D721Med (cell line): ENCODE results near the gene DUS1L.
A peak's percentile ranks its signal among the peaks of the same experiment; 100 is the strongest.
"Not testable (repeated sequence)": the region's sequence is repeated elsewhere in the genome, so short reads cannot be mapped to it uniquely, and the experiment has no call there.

Experiments used
- DNase-seq: peaks from one replicate; pipeline ENCODE4 v3.0.0; 2011; ENCODE audit warnings: low spot score; ENCODE audit not compliant: insufficient read length
- FAIRE-seq: peaks from 2 replicates; lab custom pipeline; 2011; peaks lifted over from hg19 to GRCh38; lab: Jason Lieb, UNC
- TF ChIP-seq, protein P1 (sequence below): IDR thresholded peaks from 2 replicates; pipeline ENCODE4 v1.5.1; 2012; ENCODE audit warnings: mild to moderate bottlenecking, control low read depth; ENCODE audit not compliant: insufficient read depth; ENCODE audit errors: missing control alignments

The DUS1L gene

GRCh38 chr17:82039695-82040299 is 25.8 kb downstream of the DUS1L start:
- no peak for FAIRE-seq
- DNase-seq = no peak
- TF ChIP-seq, protein P1, sequence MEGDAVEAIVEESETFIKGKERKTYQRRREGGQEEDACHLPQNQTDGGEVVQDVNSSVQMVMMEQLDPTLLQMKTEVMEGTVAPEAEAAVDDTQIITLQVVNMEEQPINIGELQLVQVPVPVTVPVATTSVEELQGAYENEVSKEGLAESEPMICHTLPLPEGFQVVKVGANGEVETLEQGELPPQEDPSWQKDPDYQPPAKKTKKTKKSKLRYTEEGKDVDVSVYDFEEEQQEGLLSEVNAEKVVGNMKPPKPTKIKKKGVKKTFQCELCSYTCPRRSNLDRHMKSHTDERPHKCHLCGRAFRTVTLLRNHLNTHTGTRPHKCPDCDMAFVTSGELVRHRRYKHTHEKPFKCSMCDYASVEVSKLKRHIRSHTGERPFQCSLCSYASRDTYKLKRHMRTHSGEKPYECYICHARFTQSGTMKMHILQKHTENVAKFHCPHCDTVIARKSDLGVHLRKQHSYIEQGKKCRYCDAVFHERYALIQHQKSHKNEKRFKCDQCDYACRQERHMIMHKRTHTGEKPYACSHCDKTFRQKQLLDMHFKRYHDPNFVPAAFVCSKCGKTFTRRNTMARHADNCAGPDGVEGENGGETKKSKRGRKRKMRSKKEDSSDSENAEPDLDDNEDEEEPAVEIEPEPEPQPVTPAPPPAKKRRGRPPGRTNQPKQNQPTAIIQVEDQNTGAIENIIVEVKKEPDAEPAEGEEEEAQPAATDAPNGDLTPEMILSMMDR = no peak

- DNase-seq, FAIRE-seq: not testable (repeated sequence)
These were observed 26.7 kb downstream of the DUS1L start for GRCh38 chr17:82038796-82039409.

DNA sequence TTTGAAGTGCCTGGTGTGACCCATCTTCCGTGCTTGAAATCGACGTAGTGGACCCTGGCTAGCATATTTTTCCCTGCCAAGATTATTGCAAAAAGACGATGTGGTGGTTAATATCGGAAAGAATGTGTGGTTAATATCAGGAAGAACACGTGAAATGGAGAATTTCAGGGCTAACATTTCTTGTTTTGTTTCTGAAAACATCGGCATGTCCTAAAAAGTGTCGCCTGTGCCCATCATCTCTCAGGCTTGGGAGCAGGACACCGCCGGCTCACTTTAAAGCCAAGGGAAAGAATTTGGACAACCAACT is 27.8 kb downstream of the DUS1L start:
- DNase-seq (no peak), FAIRE-seq (no peak)
- TF ChIP-seq, protein P1 = no peak

- DNase-seq (peak; percentile 96), FAIRE-seq (no peak)
- TF ChIP-seq, protein P1 = peak; percentile 85
These were observed 28.3 kb downstream of the DUS1L start, which contains the start of gene DCXR for GRCh38 chr17:82037092-82037888. Gene DCXR, minus strand, starts transcription at chr17:82037697. Its CDS starts 15 bp downstream, at chr17:82037682.

DNA sequence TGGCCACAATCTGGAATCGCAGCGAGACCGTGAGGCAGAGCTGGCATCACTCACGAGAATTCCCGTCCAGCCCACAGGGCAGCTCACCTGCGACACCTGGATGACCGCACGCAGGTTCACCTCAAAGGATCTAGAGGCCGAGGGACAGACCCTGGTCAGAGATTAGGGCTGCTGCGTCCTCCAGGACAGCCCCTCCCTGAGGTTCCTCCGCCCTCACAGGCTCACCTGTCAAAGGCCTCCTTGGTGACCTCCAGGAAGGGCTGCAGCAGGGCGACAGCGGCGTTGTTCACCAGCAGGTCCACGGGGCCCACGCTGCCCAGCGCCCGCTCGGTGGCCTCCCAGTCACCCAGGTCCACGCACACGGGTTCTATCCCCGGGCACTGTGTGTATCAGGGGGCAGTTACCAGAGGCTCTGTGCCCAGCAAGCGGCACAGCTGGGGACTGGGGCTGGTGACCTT is 28.9 kb downstream of the DUS1L start:
- DNase-seq (no peak), FAIRE-seq (no peak)
- TF ChIP-seq, protein P1 = no peak

- FAIRE-seq = no peak
- TF ChIP-seq, protein P1 = no peak
These were observed 29.5 kb downstream of the DUS1L start for GRCh38 chr17:82035956-82036633.

GRCh38 chr17:82035488-82035887 is 30.1 kb downstream of the DUS1L start:
- TF ChIP-seq, protein P1 = no peak
- FAIRE-seq (no peak), DNase-seq (no peak)

More at GRCh38 chr17:82035956-82036633, 29.5 kb downstream of the DUS1L start:
- no peak for DNase-seq
